ENCODE data around the gene MAP2. TPM values are rescaled to one million over a fixed set of nuclear protein-coding genes. Genes with fewer than 3 reads are reported as not detected.

The MAP2 gene
- total RNA-seq, 1 donor from 2014 or later = 57.6 TPM

GRCh38 chr2:209458008-209458979 is 34.4 kb downstream of the MAP2 start:
- TF ChIP-seq CTCF (IDR thresholded peaks at IDR 0.05) = no peak
- H3K36me3 ChIP-seq = no peaks in the 10 kb centered on the region
- H3K27me3 ChIP-seq = no peaks in the 10 kb centered on the region
- no peak overlapping the region for H3K27ac ChIP-seq
- no peak overlapping the region for H3K4me3 ChIP-seq
- DNase-seq (ENCODE audit: low spot score in 2 of 2) = no peak
- intact Hi-C loops (cut with DNase I) = no loop called here
- H3K4me1 ChIP-seq = no peaks in the 10 kb centered on the region
- H3K9me3 ChIP-seq = no peaks in the 10 kb centered on the region

GRCh38 chr2:209459359-209459758 is 35.5 kb downstream of the MAP2 start:
- no peaks in the 10 kb centered on the region for H3K27me3 ChIP-seq
- no peak overlapping the region for H3K4me3 ChIP-seq
- intact Hi-C loops (cut with DNase I) = no loop called here
- no peaks in the 10 kb centered on the region for H3K36me3 ChIP-seq
- no peak for TF ChIP-seq CTCF (IDR thresholded peaks at IDR 0.05)
- DNase-seq (ENCODE audit: low spot score in 2 of 2) = no peak
- H3K27ac ChIP-seq = no peak overlapping the region
- H3K4me1 ChIP-seq = peaks cover 0 to 4% of the 10 kb centered on the region in 2 donors
- H3K9me3 ChIP-seq = no peaks in the 10 kb centered on the region

- Histone ChIP-seq H3K4me3 (no peak overlapping the region), H3K27me3 (no peaks in the 10 kb centered on the region), H3K27ac (no peak overlapping the region), H3K4me1 (peaks cover 0 to 4% of the 10 kb centered on the region in 2 donors), H3K36me3 (no peaks in the 10 kb centered on the region), H3K9me3 (no peaks in the 10 kb centered on the region)
- no peak for TF ChIP-seq CTCF (IDR thresholded peaks at IDR 0.05)
- intact Hi-C loops (cut with DNase I) = loop anchor here (5.0 kb wide), 1 partner anchor 38 kb away; the partner anchor contains the start of gene MAP2
- no peak for DNase-seq (ENCODE audit: low spot score in 2 of 2)
Measured at GRCh38 chr2:209460151-209460761, 36.4 kb downstream of the MAP2 start.

- intact Hi-C loops (cut with DNase I) = loop anchor here (5.0 kb wide), 1 partner anchor 41 kb away; the partner anchor contains the start of gene MAP2
- H3K4me3 ChIP-seq = no peak overlapping the region
- H3K36me3 ChIP-seq = no peaks in the 10 kb centered on the region
- peak; percentile 6 to 51 (median 26) for TF ChIP-seq CTCF (IDR thresholded peaks at IDR 0.05)
- no peaks in the 10 kb centered on the region for H3K27me3 ChIP-seq
- peaks cover 0 to 7% of the 10 kb centered on the region in 2 donors for H3K4me1 ChIP-seq
- peak overlapping the region; percentile 8 to 46 for H3K27ac ChIP-seq
- H3K9me3 ChIP-seq = no peaks in the 10 kb centered on the region
- DNase-seq (ENCODE audit: low spot score in 2 of 2) = no peak
Measured at GRCh38 chr2:209463226-209463625, 39.4 kb downstream of the MAP2 start.

- TF ChIP-seq CTCF (IDR thresholded peaks at IDR 0.05) = no peak
- peaks cover 0 to 7% of the 10 kb centered on the region in 2 donors for H3K4me1 ChIP-seq
- H3K36me3 ChIP-seq = no peaks in the 10 kb centered on the region
- H3K27ac ChIP-seq = peak overlapping the region; percentile 8 to 46
- no peaks in the 10 kb centered on the region for H3K27me3 ChIP-seq
- no peak overlapping the region for H3K4me3 ChIP-seq
- no peaks in the 10 kb centered on the region for H3K9me3 ChIP-seq
- intact Hi-C loops (cut with DNase I) = loop anchor here (5.0 kb wide), 1 partner anchor 42 kb away; the partner anchor contains the start of gene MAP2
- no peak for DNase-seq (ENCODE audit: low spot score in 2 of 2)
Measured at GRCh38 chr2:209463835-209464234, 40.0 kb downstream of the MAP2 start.

All from ascending aorta (tissue), 2 donors.